ENCODE measurements around the gene TMEM14C.

TMEM14C gene

GRCh38 chr6:10722820-10723566 lies at the start of gene TMEM14C:
Gene TMEM14C, plus strand, starts transcription at chr6:10723070. Its CDS starts 1,544 bp downstream, at chr6:10724614.
- no peak for TF ChIP-seq CTCF (IDR thresholded peaks at IDR 0.05)

GRCh38 chr6:10676403-10676802 lies 46.5 kb upstream of the TMEM14C start:
- no peak for TF ChIP-seq CTCF (IDR thresholded peaks at IDR 0.05)

- TF ChIP-seq CTCF (IDR thresholded peaks at IDR 0.05), result no peak
Observed at GRCh38 chr6:10678456-10678855, 44.4 kb upstream of the TMEM14C start.

GRCh38 chr6:10681795-10682194 lies 41.1 kb upstream of the TMEM14C start:
- no peak for TF ChIP-seq CTCF (IDR thresholded peaks at IDR 0.05)

- no peak for TF ChIP-seq CTCF (IDR thresholded peaks at IDR 0.05)
Observed at GRCh38 chr6:10682355-10682988, 40.4 kb upstream of the TMEM14C start.

GRCh38 chr6:10684618-10685017 lies 38.3 kb upstream of the TMEM14C start:
- no peak for TF ChIP-seq CTCF (IDR thresholded peaks at IDR 0.05)

GRCh38 chr6:10685092-10685915 lies 37.6 kb upstream of the TMEM14C start:
- TF ChIP-seq CTCF (IDR thresholded peaks at IDR 0.05), result no peak

All from LNCAP (cell line).